GM12872 (cell line): ENCODE data around the gene BRWD1.

Experiments used
- CTCF ChIP-seq: IDR thresholded peaks from 3 replicates; pipeline ENCODE4 v1.5.1; 2011; ENCODE audit warnings: low read depth, mild to moderate bottlenecking, low read length, moderate library complexity; ENCODE audit not compliant: insufficient read depth

The BRWD1 gene

GRCh38 chr21:39317134-39318090, 4.0 kb upstream of the BRWD1 start:
- TF ChIP-seq CTCF = no peak

GRCh38 chr21:39316729-39317128, 3.3 kb upstream of the BRWD1 start:
- TF ChIP-seq CTCF = no peak

- no peak for TF ChIP-seq CTCF
These were observed 2.4 kb upstream of the BRWD1 start for GRCh38 chr21:39315603-39316445.

GRCh38 chr21:39314143-39315027, 953 bp upstream of the BRWD1 start:
- no peak for TF ChIP-seq CTCF

- no peak for TF ChIP-seq CTCF
These were observed 326 bp downstream of the BRWD1 start for GRCh38 chr21:39313042-39313570.

- no peak for TF ChIP-seq CTCF
These were observed 1.1 kb downstream of the BRWD1 start for GRCh38 chr21:39312112-39313041.
